ENCODE data around the gene CYTH4.
"Not testable (repeated sequence)": the region's sequence is repeated elsewhere in the genome, so short reads cannot be mapped to it uniquely, and the experiment has no call there.

DNA sequence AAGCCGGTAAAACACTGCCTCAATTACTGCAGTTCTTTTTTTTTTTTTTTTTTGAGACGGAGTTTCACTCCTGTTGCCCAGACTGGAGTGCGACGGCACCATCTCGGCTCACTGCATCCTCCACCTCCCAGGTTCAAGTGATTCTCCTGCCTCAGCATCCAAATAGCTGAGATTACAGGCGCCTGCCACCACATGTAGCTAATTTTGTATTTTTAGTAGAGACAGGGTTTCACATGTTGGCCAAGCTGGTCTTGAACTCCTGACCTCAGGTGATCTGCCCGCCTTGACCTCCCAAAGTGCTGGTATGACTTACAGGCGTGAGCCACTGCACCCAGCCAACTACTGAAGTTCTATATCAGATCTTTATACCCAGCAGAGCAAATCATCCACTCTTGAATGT is 30.5 kb upstream of the CYTH4 start:
- not testable (repeated sequence) for TF ChIP-seq CTCF (conservative IDR thresholded peaks at IDR 0.05); EZH2 (IDR thresholded peaks at IDR 0.05; ENCODE audit: low read depth)
